ENCODE data around the gene LSG1. TPM values are rescaled to one million over a fixed set of nuclear protein-coding genes. Genes with fewer than 3 reads are reported as not detected.

Gene LSG1
- total and polyA plus RNA-seq, 9 of the 15 experiments (the other 6 are each of a cell fraction or from before 2014, with no cell fraction given), result 14.9 to 73.7 (median 46.7) TPM

GRCh38 chr3:194671900-194672808, at the start of gene LSG1 (continued):
- TF ChIP-seq HMGXB4 (CRISPR knock-in tag; IDR thresholded peaks at IDR 0.05) (0 out of 2 replicates have a peak, but pooled peaks have one; percentile 32), ZNF507 (tag; conservative IDR thresholded peaks at IDR 0.05) (no peak), HCFC1 (IDR thresholded peaks at IDR 0.05; ENCODE audit: low read depth, low read length) (peak; percentile 81), MYNN (IDR thresholded peaks at IDR 0.05) (no peak), MYNN (CRISPR knock-in tag; IDR thresholded peaks at IDR 0.05) (no peak), FOXM1 (IDR thresholded peaks at IDR 0.05; ENCODE audit: low read depth) (peak; percentile 82), FOXM1 (CRISPR knock-in tag; IDR thresholded peaks at IDR 0.05; ENCODE audit: low read depth) (no peak), XRCC4 (IDR thresholded peaks at IDR 0.05; ENCODE audit: extremely low read depth, insufficient read depth, insufficient read length) (no peak), SREBF2 (CRISPR knock-in tag; IDR thresholded peaks at IDR 0.05) (no peak), REST (IDR thresholded peaks at IDR 0.05; ENCODE audit: borderline replicate concordance) (no peak), REST (CRISPR knock-in tag; IDR thresholded peaks at IDR 0.05; ENCODE audit: low read depth) (no peak), NCOA1 (IDR thresholded peaks at IDR 0.05; ENCODE audit: low read depth) (peak; percentile 99), ETV1 (tag; conservative IDR thresholded peaks at IDR 0.05; ENCODE audit: low read depth) (peak; percentile 96), MCM5 (IDR thresholded peaks at IDR 0.05; ENCODE audit: low read depth) (no peak), EP300 (IDR thresholded peaks at IDR 0.05; ENCODE audit: low read length) (0 out of 2 replicates have a peak, but pooled peaks have one; percentile 41), ZFPM2 (CRISPR knock-in tag; IDR thresholded peaks at IDR 0.05) (no peak), GMEB1 (CRISPR knock-in tag; IDR thresholded peaks at IDR 0.05) (peak; percentile 68)

Data from K562 (cell line).